ENCODE data around the gene ARMC6. TPM values are rescaled to one million over a fixed set of nuclear protein-coding genes. Genes with fewer than 3 reads are reported as not detected.

Gene ARMC6
- total RNA-seq, 3 donors from 2014 or later = 18.4 to 20.0 (median 19.3) TPM

DNA sequence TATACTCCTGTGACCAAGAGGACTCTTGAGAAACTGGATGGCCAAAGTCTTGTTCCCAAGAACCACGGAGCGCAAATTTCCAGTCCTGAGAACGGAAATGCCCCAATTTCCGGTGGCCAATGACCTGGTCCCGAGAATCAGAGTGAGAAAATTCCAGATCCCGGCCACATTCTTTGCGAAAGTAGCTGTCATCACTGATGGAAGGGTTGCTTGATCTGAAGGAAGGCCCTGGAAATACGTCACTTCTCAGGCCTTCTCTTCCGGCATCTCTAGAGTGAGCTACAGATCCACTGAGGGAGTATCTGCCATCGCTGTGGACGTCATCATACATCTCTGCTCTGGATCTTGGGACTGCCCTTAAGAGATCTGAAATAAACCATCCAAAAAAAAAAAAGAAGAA, 7.5 kb upstream of the ARMC6 start:
- ATAC-seq (no peak), DNase-seq (no peak)
- H3K9me3 ChIP-seq = no peaks in the 10 kb centered on the region
- H3K4me1 ChIP-seq (ENCODE audit: low read depth) = no peaks in the 10 kb centered on the region
- H3K4me3 ChIP-seq = no peak overlapping the region
- no peaks in the 10 kb centered on the region for H3K36me3 ChIP-seq (ENCODE audit: low read depth)
- no peak for TF ChIP-seq CTCF (IDR thresholded peaks at IDR 0.05)
- intact Hi-C loops (cut with DNase I, micrococcal nuclease) = no loop called here

DNA sequence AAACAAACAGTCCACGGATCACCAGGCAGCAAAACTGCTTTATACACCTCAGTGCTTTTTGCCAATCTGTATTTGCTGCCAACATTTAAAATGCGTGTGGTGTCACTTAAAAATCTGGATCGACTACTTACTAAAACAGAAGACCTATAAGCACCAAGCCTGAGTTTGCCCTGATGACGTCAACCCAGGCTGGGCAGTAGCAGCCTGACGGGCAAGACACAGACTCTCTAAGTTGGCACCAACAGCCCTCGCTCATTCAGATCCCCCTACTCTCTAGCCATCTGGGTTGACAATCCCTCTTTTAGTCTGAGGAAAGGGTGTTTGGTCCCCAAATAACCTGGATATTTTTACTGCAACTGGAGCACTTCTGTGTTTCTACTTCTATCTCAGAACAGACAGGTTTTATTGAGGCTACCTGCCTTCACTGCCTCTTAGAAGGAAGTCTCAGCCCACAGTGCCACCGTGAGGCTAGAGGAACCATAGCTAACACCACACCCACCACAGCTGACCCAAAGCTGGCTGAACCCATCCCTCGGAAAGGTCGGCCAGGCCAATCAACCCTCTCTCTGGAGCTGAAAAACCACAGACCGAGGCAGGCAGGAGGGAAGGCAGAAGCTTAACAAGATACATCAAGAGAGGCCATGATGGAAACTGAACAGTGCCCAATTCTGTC, 7.0 kb upstream of the ARMC6 start:
- H3K36me3 ChIP-seq (ENCODE audit: low read depth) = no peaks in the 10 kb centered on the region

GRCh38 chr19:19027228-19027627, 6.2 kb upstream of the ARMC6 start:
- intact Hi-C loops (cut with DNase I, micrococcal nuclease) = no loop called here
- ATAC-seq (no peak), DNase-seq (no peak)
- Histone ChIP-seq H3K4me3 (no peak overlapping the region), H3K36me3 (ENCODE audit: low read depth) (no peaks in the 10 kb centered on the region), H3K4me1 (ENCODE audit: low read depth) (peaks cover 4% of the 10 kb centered on the region), H3K9me3 (no peaks in the 10 kb centered on the region)
- no peak for TF ChIP-seq CTCF (IDR thresholded peaks at IDR 0.05)

More for the DNA sequence above, 7.0 kb upstream of the ARMC6 start:
- intact Hi-C loops (cut with DNase I, micrococcal nuclease) = no loop called here
- Histone ChIP-seq H3K4me1 (ENCODE audit: low read depth) (no peaks in the 10 kb centered on the region), H3K9me3 (no peaks in the 10 kb centered on the region), H3K4me3 (no peak overlapping the region)
- ATAC-seq = peak; percentile 60
- no peak for TF ChIP-seq CTCF (IDR thresholded peaks at IDR 0.05)
- peak in 1 of 3 donors; percentile 19 for DNase-seq

GRCh38 chr19:19028526-19028925, 4.9 kb upstream of the ARMC6 start:
- ATAC-seq (no peak), DNase-seq (no peak)
- H3K4me1 ChIP-seq (ENCODE audit: low read depth) = peaks cover 9% of the 10 kb centered on the region
- no peak for TF ChIP-seq CTCF (IDR thresholded peaks at IDR 0.05)
- intact Hi-C loops (cut with DNase I, micrococcal nuclease) = no loop called here
- H3K36me3 ChIP-seq (ENCODE audit: low read depth) = no peaks in the 10 kb centered on the region
- H3K9me3 ChIP-seq = no peaks in the 10 kb centered on the region
- H3K4me3 ChIP-seq = no peak overlapping the region

DNA sequence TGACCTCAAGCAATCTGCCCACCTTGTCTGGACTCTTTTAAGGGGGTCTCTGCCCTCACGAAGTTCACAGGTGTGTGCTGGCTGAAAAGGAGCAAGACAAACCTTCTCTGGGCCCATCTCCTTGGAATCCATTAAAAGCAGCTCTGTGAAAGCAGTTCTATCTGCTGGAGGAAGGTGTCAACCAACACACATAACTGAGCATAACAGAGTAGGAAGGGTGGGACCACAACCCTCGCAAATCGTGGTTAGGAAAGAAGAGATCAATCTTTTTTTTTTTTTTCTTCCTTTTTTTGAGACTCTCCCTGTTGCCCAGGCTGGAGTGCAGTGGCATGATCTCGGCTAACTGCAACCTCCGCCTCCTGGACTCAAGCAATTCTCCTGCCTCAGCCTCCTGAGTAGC, 1.5 kb upstream of the ARMC6 start:
- TF ChIP-seq CTCF (IDR thresholded peaks at IDR 0.05) = no peak
- no peak for DNase-seq
- intact Hi-C loops (cut with DNase I, micrococcal nuclease) = no loop called here
- no peak for ATAC-seq
- Histone ChIP-seq H3K4me1 (ENCODE audit: low read depth) (peaks cover 16% of the 10 kb centered on the region), H3K9me3 (no peaks in the 10 kb centered on the region), H3K36me3 (ENCODE audit: low read depth) (no peaks in the 10 kb centered on the region), H3K4me3 (no peak overlapping the region)

Measured in mucosa of descending colon (tissue), 3 donors.